ENCODE measurements around the gene PBLD.
"Not testable (repeated sequence)": the region's sequence is repeated elsewhere in the genome, so short reads cannot be mapped to it uniquely, and the experiment has no call there.

PBLD gene

GRCh38 chr10:68330852-68331454 lies 1.8 kb downstream of the PBLD start:
- DNase-seq, result no peak

DNA sequence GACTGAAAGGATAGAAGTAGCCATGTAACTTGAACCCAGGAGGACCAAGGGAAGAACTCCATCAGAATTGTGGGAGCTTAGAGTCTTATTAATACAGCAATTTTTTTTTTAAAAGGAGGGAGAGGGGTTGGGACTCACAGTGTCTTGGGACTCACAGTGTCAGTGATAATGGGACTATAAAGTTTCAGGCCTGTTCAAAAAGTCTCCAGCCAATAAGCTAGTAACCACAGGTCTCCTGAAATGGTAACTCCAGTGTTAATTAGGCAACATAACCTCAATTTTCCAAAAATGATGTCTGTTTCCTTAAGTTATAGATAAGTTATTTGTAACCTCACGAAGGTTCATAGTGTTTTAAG lies 3.2 kb downstream of the PBLD start:
- no peak for DNase-seq

- DNase-seq, result no peak
These were observed 4.6 kb downstream of the PBLD start for GRCh38 chr10:68327889-68328786.

- not testable (repeated sequence) for DNase-seq
These were observed 8.3 kb downstream of the PBLD start for GRCh38 chr10:68324396-68324795.

DNA sequence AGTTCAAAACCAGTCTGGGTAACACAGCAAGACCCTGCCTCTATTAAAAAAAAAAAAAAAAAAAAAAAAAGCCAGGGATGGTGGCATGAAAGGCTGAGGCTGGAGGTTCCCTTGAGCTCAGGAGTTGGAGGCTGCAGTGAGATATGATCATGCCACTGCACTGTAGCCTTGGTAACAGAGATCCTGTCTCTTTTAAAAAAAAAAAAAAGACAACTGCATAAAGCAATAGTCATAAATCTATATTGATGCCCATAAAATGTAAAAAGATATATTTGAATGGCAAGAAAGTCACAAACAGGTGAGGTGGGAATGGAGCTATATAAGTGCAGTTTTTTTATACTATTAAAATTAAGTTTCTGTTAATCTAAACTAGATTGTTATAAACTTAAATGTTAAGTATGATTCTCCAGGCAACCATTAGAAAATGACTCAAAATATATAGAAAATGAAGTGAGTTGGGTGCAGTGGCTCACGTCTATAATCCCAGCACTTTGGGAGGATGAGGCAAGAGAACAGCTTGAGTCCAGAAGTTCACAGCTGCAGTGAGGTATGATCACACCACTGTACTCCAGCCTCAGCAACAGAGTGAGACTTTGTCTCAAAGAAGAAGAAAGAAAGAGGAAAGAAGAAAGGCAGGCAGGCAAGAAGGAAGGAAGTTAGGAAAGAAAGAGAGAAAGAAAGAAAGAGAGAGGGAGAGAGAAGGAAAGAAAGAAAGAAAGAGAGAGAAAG lies 14.2 kb downstream of the PBLD start:
- DNase-seq, result no peak

GRCh38 chr10:68315582-68315981 lies 17.1 kb downstream of the PBLD start:
- DNase-seq, result no peak

DNA sequence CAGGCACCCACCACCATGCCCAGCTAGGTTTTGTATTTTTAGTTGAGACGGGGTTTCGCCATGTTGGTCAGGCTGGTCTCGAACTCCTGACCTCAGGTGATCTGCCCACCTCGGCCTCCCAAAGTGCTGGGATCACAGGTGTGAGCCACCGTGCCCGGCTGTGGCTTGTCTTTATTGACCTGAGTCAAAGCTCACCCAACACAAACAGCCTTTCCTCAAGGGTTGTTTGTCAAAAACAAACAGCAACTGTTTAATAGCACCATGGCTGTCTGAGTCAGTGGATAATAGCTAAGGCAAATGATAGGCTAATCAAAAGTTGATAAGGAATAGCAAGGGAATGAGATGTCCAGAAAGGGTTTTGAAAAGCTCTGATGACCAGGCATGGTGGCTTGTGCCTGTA lies 17.8 kb downstream of the PBLD start:
- not testable (repeated sequence) for DNase-seq

DNA sequence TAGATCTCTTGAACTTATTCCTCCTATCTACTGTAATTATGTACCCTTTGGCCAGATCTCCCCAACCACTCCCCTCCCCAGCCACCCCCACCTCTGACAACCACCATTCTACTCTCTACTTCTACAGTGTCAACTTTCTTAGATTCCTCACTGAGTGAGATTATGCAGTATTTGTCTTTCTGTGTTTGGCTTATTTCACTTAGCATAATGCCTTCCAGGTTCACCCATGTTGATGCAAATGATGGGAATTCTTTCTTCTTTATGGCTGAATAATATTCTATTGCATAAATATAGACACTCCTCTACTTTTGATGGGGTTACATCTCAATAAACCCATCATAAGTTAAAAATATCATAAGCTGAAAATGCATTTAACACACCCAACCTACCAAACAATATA lies 22.2 kb downstream of the PBLD start:
- no peak for DNase-seq

GRCh38 chr10:68305854-68306253 lies 26.9 kb downstream of the PBLD start:
- no peak for DNase-seq

GRCh38 chr10:68303849-68304412 lies 28.8 kb downstream of the PBLD start:
- no peak for DNase-seq

GRCh38 chr10:68302871-68303270 lies 29.9 kb downstream of the PBLD start:
- DNase-seq, result no peak

DNA sequence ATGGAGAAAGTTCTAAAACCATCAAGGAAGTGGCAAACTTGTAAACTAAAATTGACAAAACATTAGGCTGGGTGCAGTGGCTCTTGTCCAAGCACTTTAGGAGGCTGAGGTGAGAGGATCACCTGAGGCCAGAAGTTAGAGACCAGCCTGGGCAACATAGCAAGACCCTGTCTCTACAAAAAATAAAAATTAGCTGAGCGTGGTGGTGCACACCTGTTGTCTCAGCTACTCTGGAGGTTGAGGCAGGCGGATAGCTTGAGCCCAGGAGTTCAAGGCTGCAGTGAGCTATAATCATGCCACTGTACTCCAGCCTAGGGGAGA lies 30.3 kb downstream of the PBLD start:
- DNase-seq, result no peak

- DNase-seq, result no peak
These were observed 30.8 kb downstream of the PBLD start for GRCh38 chr10:68301790-68302502.

GRCh38 chr10:68301301-68301700 lies 31.4 kb downstream of the PBLD start:
- no peak for DNase-seq

DNA sequence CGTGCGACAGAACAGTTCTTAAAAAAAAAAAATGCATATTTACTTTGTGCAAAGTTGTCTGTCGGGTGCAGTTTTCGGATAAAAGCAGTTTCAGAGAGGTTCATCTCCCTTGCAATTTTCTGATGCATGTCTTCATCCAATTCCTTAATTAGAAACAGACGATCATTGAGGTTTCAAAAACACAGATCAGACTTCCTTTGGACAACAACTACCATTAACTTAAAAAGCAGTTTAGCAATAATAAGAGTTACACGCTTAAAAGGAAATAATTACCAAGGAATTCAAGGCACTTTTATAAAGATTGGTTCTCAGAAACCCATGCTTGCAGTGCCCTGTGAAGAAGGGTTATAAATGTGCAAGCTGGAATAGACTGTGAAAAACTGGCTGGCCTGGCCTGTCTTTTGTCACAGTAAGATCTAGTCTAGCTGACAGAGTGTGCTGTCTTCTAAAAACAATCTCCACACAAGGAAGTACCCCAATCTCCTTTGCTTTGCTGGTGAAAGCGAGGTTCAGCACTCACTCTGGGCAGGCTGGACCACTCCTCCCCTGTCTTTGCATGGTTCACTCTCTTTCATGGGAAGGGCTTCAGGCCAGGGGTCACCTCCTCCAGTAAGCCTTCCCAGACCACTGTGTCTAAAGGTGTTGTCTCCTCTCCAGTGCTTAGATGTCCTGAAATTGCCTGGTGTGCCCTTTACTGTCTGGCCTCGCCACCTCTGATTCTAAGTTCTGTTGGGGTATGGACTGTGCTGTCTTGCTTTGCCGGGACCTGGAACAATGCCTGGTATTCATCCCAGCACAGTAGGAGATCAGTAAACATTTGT lies 35.7 kb downstream of the PBLD start:
- no peak for DNase-seq

DNA sequence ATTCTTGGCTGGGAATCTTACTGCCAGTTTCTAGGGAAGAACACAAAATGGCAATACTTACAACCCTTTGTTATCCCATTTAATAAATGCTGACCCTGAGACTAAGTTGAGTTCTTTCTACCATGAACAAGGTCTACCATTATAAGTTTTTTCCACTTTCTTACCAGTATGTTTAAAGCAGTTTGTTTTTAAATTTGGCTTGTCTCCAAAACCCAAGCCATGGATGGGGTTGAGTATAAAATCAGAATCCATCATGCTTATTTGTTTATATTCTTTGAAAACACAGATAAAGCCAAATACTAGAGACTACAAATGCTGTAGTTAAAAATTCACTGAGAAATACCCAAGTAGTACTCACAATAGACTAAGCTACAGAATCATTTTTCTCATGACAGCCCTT lies 42.0 kb downstream of the PBLD start:
- DNase-seq, result no peak

DNA sequence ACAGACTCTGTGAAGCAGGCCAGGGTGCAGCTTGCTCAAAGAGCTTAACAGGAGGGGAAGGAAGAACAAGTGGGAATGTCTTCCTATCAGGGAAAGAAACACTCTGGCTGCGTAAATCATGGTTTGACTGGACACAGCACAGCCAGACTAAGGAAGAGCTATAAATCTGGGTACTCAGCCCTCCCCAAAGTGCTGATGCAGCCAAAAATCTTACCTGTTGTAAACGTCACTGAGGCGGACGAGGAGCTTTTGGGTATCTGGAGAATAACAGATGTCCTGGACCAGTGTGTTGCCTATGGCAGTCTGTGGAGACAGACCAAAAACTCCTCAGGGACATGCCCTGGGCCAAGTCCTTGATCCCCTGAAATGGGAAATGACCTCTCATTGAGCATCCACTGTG lies 44.0 kb downstream of the PBLD start:
- DNase-seq, result no peak

- DNase-seq, result no peak
These were observed 48.4 kb downstream of the PBLD start for GRCh38 chr10:68284062-68285001.

GRCh38 chr10:68280758-68281157 lies 52.0 kb downstream of the PBLD start:
- no peak for DNase-seq

DNA sequence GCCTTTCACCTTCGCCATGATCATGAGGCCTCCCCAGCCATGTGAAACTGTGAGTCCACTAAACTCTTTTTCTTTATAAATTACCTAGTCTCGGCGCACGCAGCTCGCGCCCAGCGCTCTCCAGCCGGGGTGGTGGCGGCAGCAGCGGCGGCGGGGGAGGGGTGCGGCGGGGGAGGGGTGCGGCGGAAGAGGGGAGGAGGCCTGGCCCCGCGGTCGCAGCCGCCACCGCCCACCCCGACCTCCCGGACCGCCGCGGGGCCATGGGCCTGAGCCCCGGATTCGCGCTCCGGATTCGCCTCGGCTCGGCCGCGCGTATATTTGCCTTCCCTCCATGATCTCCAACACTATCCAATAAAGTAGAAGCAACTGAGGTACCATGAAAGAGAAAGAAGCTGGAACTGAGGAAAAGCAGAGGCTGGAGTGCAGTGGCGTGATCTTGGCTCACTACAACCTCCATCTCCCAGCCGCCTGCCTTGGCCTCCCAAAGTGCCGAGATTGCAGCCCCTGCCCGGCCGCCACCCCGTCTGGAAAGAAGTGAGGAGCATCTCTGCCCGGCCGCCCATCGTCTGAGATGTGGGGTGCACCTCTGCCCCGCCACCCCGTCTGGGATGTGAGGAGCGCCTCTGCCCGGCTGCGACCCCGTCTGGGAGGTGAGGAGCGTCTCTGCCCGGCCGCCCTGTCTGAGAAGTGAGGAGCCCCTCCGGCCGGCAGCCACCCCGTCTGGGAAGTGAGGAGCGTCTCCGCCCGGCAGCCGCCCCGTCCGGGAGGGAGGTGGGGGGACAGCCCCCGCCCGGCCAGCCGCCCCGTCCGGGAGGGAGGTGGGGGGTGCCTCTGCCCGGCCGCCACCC lies 53.6 kb downstream of the PBLD start:
- not testable (repeated sequence) for DNase-seq

Measured in NCI-H1105 (cell line).